Activated B cell treated with CpG ODN at 0.5 μM for 24 hours (primary cell): ENCODE results near the gene FHDC1. TPM values are rescaled to one million over a fixed set of nuclear protein-coding genes. Genes with fewer than 3 reads are reported as not detected.

Experiments used
- ATAC-seq: fragments of 200-7000 bp; cut with Tn5 transposase; one replicate; pipeline ENCODE4 v1.10.0; 2021; ENCODE audit warnings: low read depth, mild to moderate bottlenecking, moderate library complexity
- CTCF ChIA-PET: fragments of 350-600 bp; sonication (Branson Sonifier 250); formaldehyde crosslinking; loops from one replicate; lab custom pipeline; 2021; ENCODE audit warnings: antibody characterized with exemption; lab: Charles Lee
- POLR2A ChIA-PET: fragments of 350-600 bp; sonication (Branson Sonifier 250); formaldehyde crosslinking; loops from one replicate; lab custom pipeline; 2021; ENCODE audit warnings: antibody characterized with exemption; lab: Charles Lee
- DNase-seq: peaks from one replicate; pipeline ENCODE4 v3.0.0; 2022
- H3K27ac Mint-ChIP-seq: one replicate; pipeline ENCODE4 v1.8.0; 2020; ENCODE audit warnings: mixed read lengths
- H3K27me3 Mint-ChIP-seq: one replicate; pipeline ENCODE4 v1.8.0; 2021; ENCODE audit warnings: mixed read lengths
- H3K36me3 Mint-ChIP-seq: one replicate; pipeline ENCODE4 v1.8.0; 2021; ENCODE audit warnings: low read depth, mixed read lengths
- H3K4me1 Mint-ChIP-seq: one replicate; pipeline ENCODE4 v1.8.0; 2021; ENCODE audit warnings: mixed read lengths
- H3K4me3 Mint-ChIP-seq: one replicate; pipeline ENCODE4 v1.8.0; 2020; ENCODE audit warnings: mild to moderate bottlenecking, mixed read lengths
- H3K9me3 Mint-ChIP-seq: one replicate; pipeline ENCODE4 v1.8.0; 2020; ENCODE audit warnings: mixed read lengths
- CTCF ChIP-seq: fragments of 200-600 bp; IDR thresholded peaks from one replicate; pipeline ENCODE4 v1.8.0; 2022; ENCODE audit warnings: antibody characterized with exemption, mild to moderate bottlenecking
- intact Hi-C: fragments of 100-400 bp; cut with micrococcal nuclease; formaldehyde crosslinking; loops from one replicate; pipeline ENCODE4 v1.15.1; 2024
- total RNA-seq: library from RNA; stranded (reverse); gene quantifications from 2 replicates; pipeline ENCODE4 v1.2.3, GENCODE V29; 2022

The FHDC1 gene
- total RNA-seq, 1 donor from 2014 or later = 0.33 TPM

- ChIA-PET POLR2A (no interaction called here), CTCF (no interaction called here)
- no peak overlapping the region for H3K4me3 Mint-ChIP-seq
- peaks cover 1% of the 10 kb centered on the region for H3K27me3 Mint-ChIP-seq
- no peak for ATAC-seq
- H3K27ac Mint-ChIP-seq = no peak overlapping the region
- H3K9me3 Mint-ChIP-seq = no peaks in the 10 kb centered on the region
- no peak for TF ChIP-seq CTCF
- H3K36me3 Mint-ChIP-seq = no peaks in the 10 kb centered on the region
- H3K4me1 Mint-ChIP-seq = peaks cover 6% of the 10 kb centered on the region
- DNase-seq = no peak
- intact Hi-C loops = no loop called here
These were observed 20.7 kb downstream of the FHDC1 start for GRCh38 chr4:152956650-152957436.

DNA sequence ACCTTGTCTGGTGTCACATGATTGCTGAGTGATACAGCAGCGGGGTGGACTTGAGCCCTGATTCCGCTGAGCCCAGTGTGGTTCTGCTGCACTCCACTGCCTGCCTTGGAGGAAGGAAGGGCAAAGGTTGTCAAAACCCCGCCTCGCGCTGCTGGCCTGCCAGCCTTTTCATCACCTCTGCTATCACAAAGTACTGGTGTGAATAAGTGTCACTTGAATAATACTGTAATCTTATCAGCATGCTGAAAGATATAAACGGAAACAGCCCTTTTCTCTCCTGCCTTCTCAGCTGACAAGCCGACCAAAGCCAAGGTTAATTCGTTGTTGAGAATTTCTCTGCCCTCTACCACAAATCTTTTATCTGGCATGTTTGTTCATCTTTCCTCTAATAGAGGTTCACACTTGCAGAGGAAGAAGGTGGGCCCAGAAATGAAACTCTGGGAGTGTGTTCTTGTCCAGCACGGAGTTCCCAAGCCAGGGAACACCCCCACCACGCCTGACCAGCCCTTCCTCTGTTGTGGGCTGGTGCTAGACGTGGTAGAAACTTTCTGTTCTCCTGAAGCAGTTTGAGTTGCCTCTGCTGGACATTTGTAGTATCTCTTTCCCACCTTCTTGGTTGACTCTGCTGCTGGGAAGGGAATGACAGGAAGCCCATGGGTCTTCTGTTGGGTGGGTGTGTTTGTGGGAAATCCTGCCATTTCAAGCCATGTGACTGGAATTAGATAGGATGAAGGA, 21.5 kb downstream of the FHDC1 start:
- no peak for ATAC-seq

DNA sequence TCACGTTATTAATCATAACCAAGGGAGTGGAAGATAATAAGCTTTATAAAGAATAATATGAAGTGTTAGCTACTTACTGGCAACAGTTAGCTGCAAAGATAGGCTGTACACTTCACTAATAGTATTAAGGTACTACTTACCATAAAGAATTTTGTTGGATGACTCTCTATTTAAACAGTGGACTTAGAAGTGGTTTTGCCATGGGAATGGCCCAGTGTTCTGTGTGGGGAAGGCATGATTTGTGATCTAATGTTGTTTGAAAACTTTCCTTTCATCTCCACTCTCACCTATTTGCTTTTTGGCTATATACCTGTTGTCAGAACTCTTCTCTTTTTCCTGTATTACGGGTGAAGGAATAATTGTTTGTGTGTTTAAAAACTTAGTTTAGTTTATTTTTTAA, 23.0 kb downstream of the FHDC1 start:
- intact Hi-C loops = no loop called here
- Mint-ChIP-seq H3K36me3 (no peaks in the 10 kb centered on the region), H3K9me3 (no peaks in the 10 kb centered on the region), H3K27ac (no peak overlapping the region), H3K27me3 (no peaks in the 10 kb centered on the region), H3K4me3 (no peak overlapping the region), H3K4me1 (peaks cover 6% of the 10 kb centered on the region)
- ChIA-PET CTCF (no interaction called here), POLR2A (no interaction called here)
- no peak for ATAC-seq
- no peak for TF ChIP-seq CTCF
- DNase-seq = no peak

More for the DNA sequence above, 21.5 kb downstream of the FHDC1 start:
- intact Hi-C loops = no loop called here
- H3K27me3 Mint-ChIP-seq = peaks cover 1% of the 10 kb centered on the region
- ChIA-PET CTCF (no interaction called here), POLR2A (no interaction called here)
- peaks cover 6% of the 10 kb centered on the region for H3K4me1 Mint-ChIP-seq
- no peak for DNase-seq
- H3K4me3 Mint-ChIP-seq = no peak overlapping the region
- no peak overlapping the region for H3K27ac Mint-ChIP-seq
- H3K36me3 Mint-ChIP-seq = no peaks in the 10 kb centered on the region
- TF ChIP-seq CTCF = no peak
- H3K9me3 Mint-ChIP-seq = no peaks in the 10 kb centered on the region

DNA sequence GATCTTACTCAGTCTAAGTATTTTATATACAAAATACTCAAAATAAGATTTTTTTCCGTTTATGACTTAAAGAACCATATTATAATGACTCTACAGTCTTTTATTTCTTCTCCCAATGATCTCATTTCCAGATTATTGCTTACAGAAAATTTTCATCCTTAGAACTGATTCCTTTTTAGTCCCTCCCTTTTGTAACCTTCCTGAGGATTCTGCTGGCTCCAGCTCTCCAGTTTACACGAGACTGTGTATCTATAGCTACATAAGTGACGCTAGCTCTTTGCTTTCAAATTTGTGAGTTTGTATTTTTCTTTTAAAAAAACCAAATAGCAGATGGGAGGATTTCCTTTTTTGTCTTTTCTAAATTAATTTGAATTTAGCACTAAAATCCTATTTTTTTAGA, 24.0 kb downstream of the FHDC1 start:
- ChIA-PET POLR2A (no interaction called here), CTCF (no interaction called here)
- H3K27me3 Mint-ChIP-seq = no peaks in the 10 kb centered on the region
- intact Hi-C loops = no loop called here
- no peak overlapping the region for H3K27ac Mint-ChIP-seq
- ATAC-seq (no peak), DNase-seq (no peak)
- no peaks in the 10 kb centered on the region for H3K36me3 Mint-ChIP-seq
- no peak for TF ChIP-seq CTCF
- H3K9me3 Mint-ChIP-seq = no peaks in the 10 kb centered on the region
- H3K4me3 Mint-ChIP-seq = no peak overlapping the region
- H3K4me1 Mint-ChIP-seq = peaks cover 6% of the 10 kb centered on the region

DNA sequence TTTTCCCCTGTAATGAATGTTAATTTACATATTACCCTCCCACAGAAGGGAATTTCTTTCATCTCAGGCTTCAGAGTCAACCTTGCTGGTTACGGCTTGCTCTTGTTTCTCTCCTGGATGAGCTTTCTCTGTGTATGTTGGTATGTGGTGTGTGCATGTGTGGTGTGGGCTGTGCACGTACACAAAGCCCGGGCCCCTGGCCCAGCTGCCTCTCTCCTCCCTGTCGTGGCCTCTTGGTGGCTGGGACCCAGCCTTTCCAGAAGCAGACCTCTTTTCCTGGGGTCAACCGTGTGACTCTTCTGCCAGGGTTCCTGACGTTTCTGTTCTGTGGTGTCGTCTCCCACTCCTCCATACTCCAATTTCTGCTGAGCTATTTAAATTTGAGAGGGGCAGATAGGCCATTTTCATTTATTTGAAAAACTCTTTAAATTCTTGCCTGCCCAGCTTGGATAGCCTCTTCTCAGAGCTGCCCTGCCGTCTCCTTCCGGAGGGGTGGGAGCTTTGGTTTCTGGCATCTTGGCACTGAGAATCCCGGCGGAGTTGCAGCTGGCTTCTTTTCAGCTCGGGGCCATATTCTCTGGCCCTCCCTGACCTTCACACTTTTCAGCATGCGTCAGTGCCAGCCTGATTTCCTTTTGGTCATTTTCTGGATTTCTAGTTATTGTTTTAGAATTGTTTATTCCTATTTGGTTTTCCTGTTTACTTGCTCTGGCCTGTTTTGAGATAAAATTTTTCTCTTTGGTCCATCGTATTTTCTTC, 25.1 kb downstream of the FHDC1 start:
- no peak for DNase-seq
- H3K36me3 Mint-ChIP-seq = no peaks in the 10 kb centered on the region
- no peaks in the 10 kb centered on the region for H3K27me3 Mint-ChIP-seq
- no peaks in the 10 kb centered on the region for H3K9me3 Mint-ChIP-seq
- CTCF ChIA-PET = no interaction called here
- POLR2A ChIA-PET = no interaction called here
- intact Hi-C loops = no loop called here
- H3K27ac Mint-ChIP-seq = no peak overlapping the region
- peaks cover 10% of the 10 kb centered on the region for H3K4me1 Mint-ChIP-seq
- no peak overlapping the region for H3K4me3 Mint-ChIP-seq
- ATAC-seq = no peak
- TF ChIP-seq CTCF = no peak
